PC-3 (cell line): ENCODE results near the gene RHBG. TPM values are rescaled to one million over a fixed set of nuclear protein-coding genes. Genes with fewer than 3 reads are reported as not detected.

Source experiments
- ATAC-seq: fragments of 200-7000 bp; cut with Tn5 transposase; 2 replicates; pipeline ENCODE4 v1.9.1; 2020; ENCODE audit warnings: mild to moderate bottlenecking, moderate library complexity
- BruUV-seq: library from RNA; stranded (reverse); fragments of 400-500 nt; replicated peaks from 2 replicates; lab custom pipeline; 2021; lab: Mats Ljungman, UMichigan
- CTCF ChIA-PET: fragments of 300-600 bp; sonication (Branson Sonifier 250); formaldehyde crosslinking; loops from one replicate; lab custom pipeline; 2022; ENCODE audit warnings: antibody characterized with exemption; lab: Charles Lee
- POLR2A ChIA-PET: fragments of 300-600 bp; sonication (Branson Sonifier 250); formaldehyde crosslinking; loops from one replicate; lab custom pipeline; 2022; ENCODE audit warnings: antibody characterized with exemption; ENCODE audit not compliant: unreplicated experiment; lab: Charles Lee
- DNase-seq: peaks from one replicate; pipeline ENCODE4 v3.0.0-alpha.2; 2015
- H2AFZ ChIP-seq: fragments of 300-600 bp; sonication (generic); 2 replicates; pipeline ENCODE4 v1.6.0; 2016; ENCODE audit warnings: antibody characterized with exemption, low read length
- H3F3A ChIP-seq: fragments of 300-600 bp; sonication (generic); one replicate; pipeline ENCODE4 v1.6.0; 2017; ENCODE audit warnings: antibody characterized with exemption, low read length, control low read depth, mild to moderate bottlenecking; ENCODE audit not compliant: unreplicated experiment
- H3K27ac ChIP-seq: fragments of 300-600 bp; sonication (generic); 2 replicates; pipeline ENCODE4 v1.5.1; 2016; ENCODE audit warnings: mild to moderate bottlenecking, low read length
- H3K27me3 ChIP-seq: fragments of 300-600 bp; sonication (generic); 2 replicates; pipeline ENCODE4 v1.6.1; 2016; ENCODE audit warnings: low read length, mixed read lengths
- H3K36me3 ChIP-seq: fragments of 300-600 bp; sonication (generic); 2 replicates; pipeline ENCODE4 v1.6.1; 2016; ENCODE audit warnings: low read depth, mixed run types, low read length, mixed read lengths
- H3K4me1 ChIP-seq: fragments of 300-600 bp; sonication (generic); 2 replicates; pipeline ENCODE4 v1.5.1; 2016; ENCODE audit warnings: low read length; ENCODE audit not compliant: insufficient read depth
- H3K4me2 ChIP-seq: fragments of 300-600 bp; sonication (generic); 2 replicates; pipeline ENCODE4 v1.6.0; 2016; ENCODE audit warnings: low read length
- H3K4me3 ChIP-seq: fragments of 300-600 bp; sonication (generic); 2 replicates; pipeline ENCODE4 v1.5.1; 2016; ENCODE audit warnings: mild to moderate bottlenecking, low read length, mixed read lengths
- H3K79me2 ChIP-seq: fragments of 300-600 bp; sonication (generic); 2 replicates; pipeline ENCODE4 v1.6.1; 2017; ENCODE audit warnings: low read length, mixed read lengths
- H3K9ac ChIP-seq: fragments of 300-600 bp; sonication (generic); 2 replicates; pipeline ENCODE4 v1.6.0; 2016; ENCODE audit warnings: mild to moderate bottlenecking, low read length
- H3K9me2 ChIP-seq: fragments of 300-600 bp; sonication (generic); replicated peaks from 2 replicates; pipeline ENCODE4 v1.6.1; 2016; ENCODE audit warnings: mixed run types, low read length, mixed read lengths
- H3K9me3 ChIP-seq: fragments of 300-600 bp; sonication (generic); 2 replicates; pipeline ENCODE4 v1.6.1; 2016; ENCODE audit warnings: low read length, mixed read lengths
- H4K20me1 ChIP-seq: fragments of 300-600 bp; sonication (generic); 2 replicates; pipeline ENCODE4 v1.6.1; 2016; ENCODE audit warnings: low read length, mixed read lengths
- EZH2 ChIP-seq: fragments of 300-600 bp; sonication (generic); IDR thresholded peaks from one replicate; pipeline ENCODE4 v1.6.1; 2017; ENCODE audit warnings: antibody characterized with exemption, mild to moderate bottlenecking, low read length; ENCODE audit not compliant: unreplicated experiment
- EZH2phosphoT487 ChIP-seq: fragments of 300-600 bp; sonication (generic); IDR thresholded peaks from 2 replicates; pipeline ENCODE4 v1.6.1; 2018; ENCODE audit warnings: mild to moderate bottlenecking, antibody characterized with exemption, low read length, borderline replicate concordance
- intact Hi-C: fragments of 100-400 bp; cut with micrococcal nuclease; formaldehyde crosslinking; loops from 2 replicates; pipeline ENCODE4 v1.9.0; 2023
- total RNA-seq: library from RNA; depleted of rRNA; stranded (reverse); fragments of >200 nt; gene quantifications from 2 replicates; pipeline ENCODE4 v1.2.3, GENCODE V29; 2014
- TF ChIP-seq, protein P1 (sequence below): fragments of 300-600 bp; sonication (generic); conservative IDR thresholded peaks from 2 replicates; pipeline ENCODE4 v1.5.1; 2017; ENCODE audit warnings: antibody characterized with exemption, low read depth, mild to moderate bottlenecking, low read length

Gene RHBG
- total RNA-seq, 1 experiment from 2014 or later: 0.26 TPM

DNA sequence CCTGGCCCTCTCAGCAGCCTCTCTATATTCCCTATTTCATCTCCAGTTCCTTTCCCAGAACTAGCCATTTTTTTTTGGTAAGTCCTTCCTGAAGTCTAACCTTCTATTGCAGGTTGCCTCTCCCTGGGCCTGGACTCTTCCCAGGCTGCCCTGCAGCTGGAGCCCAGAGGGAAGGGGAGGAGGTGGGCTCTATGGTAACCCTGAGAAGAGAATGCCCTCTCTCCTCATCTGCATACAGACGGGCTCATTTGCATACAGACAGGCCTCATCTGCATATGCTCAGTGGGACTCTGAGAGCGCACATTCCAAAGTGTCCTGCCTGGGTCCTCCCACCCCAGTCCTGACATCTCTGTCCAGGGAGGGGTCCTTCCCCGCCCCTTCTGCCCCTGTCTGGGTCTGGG lies 32.7 kb downstream of the RHBG start:
- H3K79me2 ChIP-seq: no peaks in the 10 kb centered on the region
- peaks cover 5% of the 10 kb centered on the region; the same call in 1 of the 2 replicates for H3K9me3 ChIP-seq
- no peak overlapping the region for H3K9ac ChIP-seq
- ChIA-PET POLR2A (no interaction called here), CTCF (no interaction called here)
- intact Hi-C loops: no loop called here
- TF ChIP-seq, protein P1, sequence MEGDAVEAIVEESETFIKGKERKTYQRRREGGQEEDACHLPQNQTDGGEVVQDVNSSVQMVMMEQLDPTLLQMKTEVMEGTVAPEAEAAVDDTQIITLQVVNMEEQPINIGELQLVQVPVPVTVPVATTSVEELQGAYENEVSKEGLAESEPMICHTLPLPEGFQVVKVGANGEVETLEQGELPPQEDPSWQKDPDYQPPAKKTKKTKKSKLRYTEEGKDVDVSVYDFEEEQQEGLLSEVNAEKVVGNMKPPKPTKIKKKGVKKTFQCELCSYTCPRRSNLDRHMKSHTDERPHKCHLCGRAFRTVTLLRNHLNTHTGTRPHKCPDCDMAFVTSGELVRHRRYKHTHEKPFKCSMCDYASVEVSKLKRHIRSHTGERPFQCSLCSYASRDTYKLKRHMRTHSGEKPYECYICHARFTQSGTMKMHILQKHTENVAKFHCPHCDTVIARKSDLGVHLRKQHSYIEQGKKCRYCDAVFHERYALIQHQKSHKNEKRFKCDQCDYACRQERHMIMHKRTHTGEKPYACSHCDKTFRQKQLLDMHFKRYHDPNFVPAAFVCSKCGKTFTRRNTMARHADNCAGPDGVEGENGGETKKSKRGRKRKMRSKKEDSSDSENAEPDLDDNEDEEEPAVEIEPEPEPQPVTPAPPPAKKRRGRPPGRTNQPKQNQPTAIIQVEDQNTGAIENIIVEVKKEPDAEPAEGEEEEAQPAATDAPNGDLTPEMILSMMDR: no peak
- no peak for TF ChIP-seq EZH2phosphoT487
- 0 out of 2 replicates have a peak, but pooled peaks cover 13% of the 10 kb centered on the region for H3K27me3 ChIP-seq
- H2AFZ ChIP-seq: no peak overlapping the region
- no TSS peak for BruUV-seq
- no peaks in the 10 kb centered on the region for H3F3A ChIP-seq
- DNase-seq (no peak), ATAC-seq (no peak)
- no peak overlapping the region for H3K4me3 ChIP-seq
- H3K27ac ChIP-seq: no peak overlapping the region
- peaks cover 4% of the 10 kb centered on the region; the same call in 1 of the 2 replicates for H3K4me1 ChIP-seq
- no peaks in the 10 kb centered on the region for H4K20me1 ChIP-seq
- H3K36me3 ChIP-seq: peaks cover 3% of the 10 kb centered on the region; the same call in 1 of the 2 replicates
- H3K4me2 ChIP-seq: no peak overlapping the region
- no peaks in the 10 kb centered on the region for H3K9me2 ChIP-seq

DNA sequence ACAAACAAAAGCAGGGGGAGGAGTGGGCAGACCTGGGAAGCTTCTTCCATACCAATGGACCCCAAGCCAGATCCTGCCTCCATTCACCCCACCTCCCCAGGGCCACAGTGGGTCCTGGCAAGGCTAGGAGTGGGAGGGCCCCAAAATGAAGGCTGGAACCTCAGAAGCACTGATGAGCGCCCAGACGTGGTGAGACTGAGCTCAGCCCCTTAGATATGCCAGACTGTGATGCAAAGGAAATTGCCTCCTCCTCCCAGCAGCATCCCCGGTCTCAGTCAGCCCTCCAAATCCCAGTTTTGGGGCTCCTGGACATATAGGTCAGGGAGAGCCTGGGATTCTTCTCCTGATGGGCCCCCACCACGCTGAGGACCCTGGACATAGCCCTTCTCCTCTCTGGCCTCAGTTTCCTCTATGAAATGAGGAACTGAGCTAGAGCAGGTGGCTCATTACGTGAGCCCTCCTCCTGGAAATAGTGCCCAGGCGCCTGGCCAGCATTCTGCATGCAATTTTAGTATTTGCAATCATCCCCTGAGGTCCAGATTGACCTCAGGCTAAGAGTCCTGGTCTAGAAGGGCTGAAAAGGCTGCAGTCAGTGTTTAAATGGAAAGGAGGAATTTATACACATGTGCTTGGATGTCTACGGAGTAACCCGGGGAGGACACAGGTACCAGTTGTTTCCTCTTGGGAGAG lies 33.5 kb downstream of the RHBG start:
- H3K36me3 ChIP-seq: peaks cover 3% of the 10 kb centered on the region; the same call in 1 of the 2 replicates
- intact Hi-C loops: no loop called here
- CTCF ChIA-PET: no interaction called here
- H3K27me3 ChIP-seq: peaks cover 20% of the 10 kb centered on the region; the same call in 1 of the 2 replicates
- peaks cover 4% of the 10 kb centered on the region; the same call in 1 of the 2 replicates for H3K4me1 ChIP-seq
- H3F3A ChIP-seq: no peaks in the 10 kb centered on the region
- BruUV-seq: no TSS peak
- no peaks in the 10 kb centered on the region for H3K9me2 ChIP-seq
- POLR2A ChIA-PET: no interaction called here
- H3K4me3 ChIP-seq: no peak overlapping the region
- H3K9ac ChIP-seq: no peak overlapping the region
- H3K9me3 ChIP-seq: peaks cover 5% of the 10 kb centered on the region; the same call in 1 of the 2 replicates
- no peak for TF ChIP-seq EZH2
- TF ChIP-seq, protein P1: no peak
- no peak for TF ChIP-seq EZH2phosphoT487
- H3K79me2 ChIP-seq: no peaks in the 10 kb centered on the region
- H2AFZ ChIP-seq: no peak overlapping the region
- no peak overlapping the region for H3K4me2 ChIP-seq
- no peak for DNase-seq
- no peak for ATAC-seq
- H3K27ac ChIP-seq: no peak overlapping the region
- no peaks in the 10 kb centered on the region for H4K20me1 ChIP-seq

DNA sequence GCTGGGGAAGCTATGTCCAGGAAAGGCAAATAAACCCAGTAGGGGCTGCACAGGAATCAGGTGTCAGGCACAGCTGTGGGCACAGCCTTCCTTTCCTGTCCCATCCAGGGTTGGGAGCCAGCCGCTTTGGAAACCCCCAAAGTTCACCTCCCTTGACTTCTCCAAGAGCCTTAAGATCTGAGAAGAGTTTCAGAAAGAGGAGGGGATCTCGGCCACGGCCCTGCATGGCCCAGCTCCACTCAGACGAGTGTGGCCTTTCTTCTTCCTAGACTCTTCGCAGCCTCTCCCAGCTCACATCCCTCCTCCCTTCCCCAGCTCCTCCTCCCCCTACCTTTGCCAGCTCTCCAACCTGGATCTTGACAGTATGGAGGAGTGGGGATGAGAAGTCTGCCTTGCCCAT lies 36.7 kb downstream of the RHBG start:
- Histone ChIP-seq H3K4me3 (no peak overlapping the region), H3K9me2 (no peaks in the 10 kb centered on the region), H3K9me3 (no peaks in the 10 kb centered on the region), H3K27ac (no peak overlapping the region), H3F3A (no peaks in the 10 kb centered on the region), H3K9ac (no peak overlapping the region), H3K4me1 (no peaks in the 10 kb centered on the region), H4K20me1 (no peaks in the 10 kb centered on the region), H3K36me3 (no peaks in the 10 kb centered on the region), H3K27me3 (peaks cover 38% of the 10 kb centered on the region), H2AFZ (no peak overlapping the region), H3K4me2 (no peak overlapping the region), H3K79me2 (no peaks in the 10 kb centered on the region)
- TF ChIP-seq EZH2phosphoT487: no peak
- TF ChIP-seq, protein P1: no peak
- TF ChIP-seq EZH2: no peak
- ATAC-seq: no peak; the same call in 1 of the 2 replicates
- POLR2A ChIA-PET: no interaction called here
- CTCF ChIA-PET: no interaction called here
- intact Hi-C loops: no loop called here
- no peak for DNase-seq
- BruUV-seq: no TSS peak
